Dermis blood vessel endothelial cell (primary cell): Measurements from ENCODE around the gene ZNF467. TPM values are rescaled to one million over a fixed set of nuclear protein-coding genes. Genes with fewer than 3 reads are reported as not detected.

ENCODE experiments used
- DNase-seq: peaks from one replicate; pipeline ENCODE4 v3.0.0; 2010
- total RNA-seq: library from RNA; depleted of rRNA; stranded (reverse); fragments of >200 nt; gene quantifications from 2 replicates; pipeline ENCODE4 v1.2.3, GENCODE V29; 2014

Gene ZNF467
- total RNA-seq, 1 donor from 2014 or later: 4.8 TPM

DNA sequence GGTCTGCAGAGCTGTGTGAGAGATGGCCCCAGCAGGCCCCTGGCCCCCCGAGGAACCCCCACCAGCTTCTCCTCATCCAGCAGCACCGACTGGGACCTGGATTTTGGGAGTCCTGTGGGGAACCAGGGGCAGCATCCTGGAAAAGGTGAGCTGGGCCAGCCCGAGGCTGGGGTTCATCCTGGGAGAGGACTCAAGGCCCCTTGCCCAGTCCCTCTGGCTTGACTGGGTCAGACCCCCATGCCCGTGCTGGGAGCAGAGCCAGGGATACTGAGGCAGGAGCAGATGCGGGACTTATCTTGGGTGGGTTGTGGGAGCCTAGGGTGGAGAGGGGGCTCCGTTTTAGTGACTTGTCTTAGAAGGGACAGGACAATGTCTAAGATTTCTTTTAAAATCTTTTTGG, 47.5 kb downstream of the ZNF467 start:
- DNase-seq: no peak

DNA sequence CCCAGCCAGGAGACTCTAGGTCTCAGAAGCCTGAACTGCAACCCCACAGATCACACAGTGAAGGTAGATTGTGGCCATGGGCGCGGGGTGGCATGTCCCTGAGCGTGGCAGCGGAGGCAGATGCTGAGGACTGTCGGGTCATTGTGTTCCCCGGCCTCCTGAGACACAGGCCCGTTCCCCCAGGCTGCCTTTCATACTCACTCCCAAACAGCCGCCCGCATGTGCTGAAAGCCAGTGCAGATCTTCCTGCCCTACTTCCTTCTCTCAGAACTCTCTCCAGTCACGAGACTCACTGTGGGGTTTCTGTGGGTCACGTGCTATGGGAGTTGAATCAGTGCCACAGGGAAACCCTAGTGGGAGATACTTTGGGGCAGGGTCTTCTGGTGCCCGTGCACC, 48.0 kb downstream of the ZNF467 start:
- DNase-seq: no peak

DNA sequence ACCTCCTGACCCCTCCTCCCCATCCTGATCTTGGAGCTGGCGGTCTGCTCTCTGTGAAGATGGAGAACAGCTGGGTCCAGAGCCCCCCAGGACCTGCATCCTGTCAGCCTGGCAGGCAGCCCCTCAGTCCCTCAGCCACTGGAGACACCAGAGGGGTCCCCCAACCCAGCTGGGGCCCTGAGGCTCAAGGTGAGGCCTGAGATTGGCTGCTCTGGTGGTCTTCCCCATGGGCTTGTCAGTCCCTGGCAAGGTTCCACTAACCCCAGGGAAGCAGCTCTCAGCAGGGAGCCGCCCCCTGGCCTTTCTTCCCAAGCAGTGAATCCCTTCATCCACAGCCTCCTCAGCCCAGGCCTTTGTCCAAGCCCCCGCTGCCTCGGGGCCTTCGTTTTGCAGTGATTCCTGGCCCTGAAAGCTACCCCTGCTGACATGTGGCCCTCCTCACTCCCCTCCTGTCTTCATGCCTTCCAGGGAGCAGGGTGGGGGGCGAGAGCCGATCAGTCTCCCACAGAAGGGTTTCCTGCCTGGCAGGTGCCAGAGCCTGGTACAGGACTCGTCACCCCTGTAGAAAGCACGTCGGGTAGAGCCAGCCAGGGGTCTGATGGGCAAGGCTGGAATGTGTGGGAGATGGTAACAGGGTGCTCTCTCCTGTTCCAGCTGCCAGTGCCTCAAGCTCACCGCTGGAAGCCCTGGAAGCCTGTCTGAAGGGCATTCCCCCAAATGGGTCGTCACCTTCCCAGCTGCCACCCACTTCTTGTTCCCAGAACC, 48.5 kb downstream of the ZNF467 start:
- no peak for DNase-seq

DNA sequence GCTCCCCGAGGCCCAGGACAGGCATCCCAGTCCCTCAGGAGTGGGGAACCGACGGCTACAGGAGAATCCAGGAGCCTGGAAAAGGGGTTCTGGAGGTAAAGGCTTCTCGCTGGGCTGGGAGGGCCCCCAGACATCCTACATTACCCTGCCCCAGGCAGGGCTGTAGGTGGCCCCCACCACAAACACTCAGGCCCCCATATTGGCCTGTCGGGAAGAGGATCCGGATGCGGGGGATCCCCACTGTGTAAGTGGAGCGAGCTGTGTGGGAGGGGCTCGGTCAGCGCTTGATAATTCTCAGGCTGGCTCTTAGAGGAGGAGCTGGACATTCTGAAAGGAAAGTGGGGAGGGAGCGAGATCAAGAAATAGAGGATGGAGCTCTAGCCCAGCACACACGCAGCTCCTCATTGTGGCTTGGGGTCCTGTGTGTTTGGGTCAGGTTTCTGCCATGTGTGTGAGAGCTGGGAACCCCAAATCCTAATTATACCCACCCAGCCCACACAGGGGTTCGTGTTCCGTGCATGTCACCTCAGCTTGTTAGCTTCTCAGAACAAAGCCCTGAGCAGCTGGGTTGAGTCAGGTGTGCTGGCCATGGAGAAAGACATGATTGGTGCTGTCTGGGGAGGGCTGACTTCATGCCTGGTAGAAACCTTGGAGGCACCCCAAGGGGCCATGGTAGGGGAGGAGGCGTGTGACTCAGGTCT, 49.4 kb downstream of the ZNF467 start:
- no peak for DNase-seq

DNA sequence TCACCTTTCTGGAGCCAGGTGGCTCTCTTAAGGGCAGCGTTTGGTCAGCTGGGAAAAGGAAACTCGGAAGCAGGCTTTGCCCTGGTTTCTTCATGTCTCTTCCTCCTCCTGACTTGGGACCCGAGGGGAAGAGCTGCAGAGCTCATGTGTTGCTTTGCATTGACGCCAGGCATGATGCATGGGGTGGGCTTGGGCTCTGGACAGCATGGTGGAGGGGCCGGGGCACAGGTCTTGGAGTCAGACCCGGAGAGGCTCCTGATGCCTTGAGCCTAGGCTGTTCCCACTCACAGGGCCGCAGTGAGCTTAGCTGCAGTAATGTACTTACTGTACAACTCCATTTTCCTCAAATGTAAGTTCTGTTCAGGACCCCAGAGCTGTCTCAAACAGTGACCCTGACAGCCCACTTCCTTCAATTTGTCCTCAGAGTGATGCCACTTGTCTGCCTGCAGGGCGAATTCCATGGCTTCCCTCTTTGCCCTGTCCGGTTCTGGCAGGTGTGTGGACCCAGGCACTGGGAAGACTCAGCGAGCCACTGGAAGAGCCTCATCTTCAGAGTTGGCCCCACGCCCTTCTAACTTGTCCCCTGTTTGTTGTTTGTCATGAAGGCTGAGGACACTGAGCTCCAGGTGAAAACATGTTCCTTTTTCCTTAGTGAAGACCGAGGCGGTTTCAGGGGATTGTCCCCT, 50.2 kb downstream of the ZNF467 start:
- DNase-seq: no peak

DNA sequence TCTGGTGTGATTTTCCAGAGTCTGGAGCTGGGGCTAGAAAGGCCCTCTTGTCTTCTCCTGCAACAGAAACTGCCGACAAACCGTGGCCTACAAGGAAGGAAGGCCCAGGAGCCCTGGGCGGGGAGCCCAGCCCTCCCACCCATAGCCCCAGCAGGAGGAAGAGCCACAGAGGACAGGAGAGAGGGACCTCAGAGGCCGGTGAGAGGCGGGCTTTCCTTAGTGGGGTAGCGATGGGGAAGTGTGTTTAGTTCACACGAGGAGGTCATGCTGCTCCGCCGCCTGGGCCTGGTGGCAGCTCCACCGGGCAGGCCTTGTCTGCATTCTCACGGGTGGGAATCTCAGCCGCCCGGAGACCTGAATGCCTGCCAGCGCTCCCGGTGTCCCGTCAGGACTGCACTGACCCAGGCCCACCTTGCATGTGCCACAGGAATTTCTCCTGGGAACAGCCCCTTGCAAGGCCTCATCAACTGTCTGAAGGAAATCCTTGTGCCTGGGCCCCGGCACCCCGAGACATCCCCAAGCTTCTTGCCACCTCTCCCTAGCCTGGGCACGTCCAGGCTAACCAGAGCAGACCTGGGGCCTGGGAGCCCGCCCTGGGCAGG, 50.9 kb downstream of the ZNF467 start:
- DNase-seq: no peak

DNA sequence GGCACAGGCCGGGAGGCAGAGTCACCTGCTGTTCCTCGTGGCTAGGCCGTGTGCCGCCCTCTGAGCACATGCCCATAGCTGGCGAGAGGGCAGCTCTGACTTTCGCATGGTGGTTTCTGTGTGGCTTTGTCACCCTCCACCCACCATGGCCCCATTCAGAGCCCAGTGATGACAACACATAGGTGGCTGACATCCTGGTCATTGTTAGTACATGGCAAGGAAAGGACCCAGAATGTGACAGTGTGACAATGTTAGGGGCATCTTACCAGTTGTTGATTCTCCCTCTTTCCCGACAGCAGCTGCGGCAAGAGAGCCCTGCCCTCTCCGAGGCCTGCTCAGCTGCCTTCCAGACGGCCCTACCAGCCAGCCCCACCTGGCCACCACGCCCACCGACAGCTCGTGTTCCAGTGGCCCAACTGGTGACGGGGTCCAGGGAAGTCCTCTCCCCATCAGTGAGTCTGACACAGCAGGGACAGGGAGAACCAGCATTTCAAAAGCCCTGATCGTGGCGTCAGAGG, 52.2 kb downstream of the ZNF467 start:
- no peak for DNase-seq

DNA sequence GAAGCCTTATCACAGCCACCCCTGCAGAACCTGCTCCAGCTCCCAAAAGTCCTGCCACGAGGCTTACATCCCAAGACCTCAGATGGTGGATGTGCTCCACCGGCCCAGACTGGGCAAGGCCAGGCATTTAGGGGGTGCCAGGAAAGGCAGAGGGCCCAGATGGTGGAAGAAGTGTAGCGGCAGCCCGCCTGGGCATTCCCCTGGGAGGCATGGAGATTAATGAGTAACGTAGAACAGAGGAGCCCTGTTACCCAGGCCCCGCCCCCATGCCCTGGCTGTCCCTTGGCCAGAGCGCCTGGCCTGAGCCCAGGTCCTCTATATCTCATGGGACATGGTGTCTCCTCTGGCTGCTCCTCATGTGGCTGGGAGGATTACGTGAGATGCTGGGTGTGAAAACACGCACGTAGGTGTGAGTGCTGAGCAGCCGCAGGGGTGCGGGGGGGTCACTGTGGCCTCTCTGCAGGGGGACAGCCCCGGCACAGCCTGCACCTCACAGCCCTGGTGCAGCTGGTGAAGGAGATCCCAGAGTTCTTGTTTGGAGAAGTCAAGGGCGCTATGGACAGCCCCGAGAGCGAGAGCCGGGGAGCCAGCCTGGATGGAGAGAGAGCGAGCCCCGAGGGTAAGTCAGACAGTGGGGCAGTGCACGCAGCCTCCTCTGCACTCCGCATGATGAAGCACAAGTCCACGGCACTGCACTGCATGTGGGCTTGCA, 52.9 kb downstream of the ZNF467 start:
- DNase-seq: no peak

DNA sequence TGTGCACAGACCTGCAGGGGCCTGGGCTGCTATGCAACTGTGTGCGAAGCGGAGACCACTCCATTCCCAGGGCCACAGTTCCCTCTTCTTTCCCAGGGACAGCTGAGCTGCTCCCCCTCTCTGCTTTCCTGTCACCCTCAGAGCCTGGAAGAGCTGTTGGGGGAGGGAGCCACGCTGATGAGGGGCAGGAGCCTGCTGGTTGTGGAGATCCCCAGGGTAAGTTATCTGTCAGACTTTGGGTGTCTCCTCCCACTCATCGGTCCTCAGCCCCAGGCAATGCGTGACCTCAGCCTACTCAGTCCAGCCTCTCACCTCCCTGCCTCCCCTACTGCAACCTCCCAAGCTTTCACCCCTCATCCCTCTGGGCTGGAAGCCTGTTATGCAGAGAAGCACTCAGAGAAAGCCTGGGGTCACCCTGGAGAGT, 53.5 kb downstream of the ZNF467 start:
- no peak for DNase-seq

DNA sequence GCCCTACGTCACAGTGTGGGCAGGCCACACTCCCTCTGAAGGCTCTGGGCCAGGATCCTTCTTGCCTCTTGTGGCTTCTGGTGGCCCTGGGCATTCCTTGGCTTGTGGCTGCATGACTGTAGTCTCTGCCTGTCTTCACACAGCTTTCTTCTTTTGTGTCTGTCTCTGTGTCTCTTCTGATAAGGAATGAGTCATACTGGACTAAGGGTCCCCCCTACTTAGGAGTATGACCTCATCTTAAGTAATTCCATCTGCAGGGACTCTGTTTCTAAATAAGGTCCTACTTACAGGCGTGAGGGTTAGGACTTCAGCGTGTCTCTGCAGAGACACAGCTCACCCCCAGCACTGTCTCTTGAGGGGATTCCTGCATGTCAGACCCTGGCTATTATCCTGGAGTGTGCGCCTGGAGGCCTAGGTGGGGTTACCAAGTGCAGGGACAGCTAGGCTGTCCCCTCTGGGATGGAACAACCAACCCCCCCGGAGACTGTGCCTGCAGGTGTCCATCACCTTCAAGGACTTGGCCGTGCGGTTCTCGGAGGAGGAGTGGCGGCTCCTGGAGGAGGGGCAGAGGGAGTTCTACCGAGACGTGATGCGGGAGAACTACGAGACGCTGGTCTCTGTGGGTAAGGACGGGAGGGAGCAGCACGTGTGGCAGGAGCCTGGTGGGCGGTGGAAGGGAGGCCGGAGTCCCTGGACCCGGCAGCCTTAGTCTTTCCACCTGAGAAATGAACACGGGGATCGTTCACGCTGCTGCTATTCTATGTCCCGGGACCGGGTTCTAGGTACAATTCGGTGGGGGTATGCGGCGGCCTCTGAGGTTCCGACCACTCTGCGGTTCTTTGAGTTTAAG, 54.1 kb downstream of the ZNF467 start:
- DNase-seq: peak; percentile 24

DNA sequence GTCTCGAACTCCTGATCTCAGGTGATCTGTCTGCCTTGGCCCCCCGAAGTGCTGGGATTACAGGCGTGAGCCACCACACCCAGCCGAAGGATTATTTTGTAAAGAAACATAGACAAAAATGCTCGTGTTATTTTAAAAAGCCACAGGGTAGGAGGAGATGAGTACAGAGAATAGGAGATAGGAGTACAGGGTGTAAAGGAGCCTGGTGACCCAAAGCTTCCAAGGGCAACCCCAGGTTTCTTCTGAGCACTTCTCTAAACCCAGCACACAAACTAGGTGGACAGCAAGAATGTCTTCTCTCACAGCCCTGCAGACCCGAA, 54.7 kb downstream of the ZNF467 start:
- no peak for DNase-seq

DNA sequence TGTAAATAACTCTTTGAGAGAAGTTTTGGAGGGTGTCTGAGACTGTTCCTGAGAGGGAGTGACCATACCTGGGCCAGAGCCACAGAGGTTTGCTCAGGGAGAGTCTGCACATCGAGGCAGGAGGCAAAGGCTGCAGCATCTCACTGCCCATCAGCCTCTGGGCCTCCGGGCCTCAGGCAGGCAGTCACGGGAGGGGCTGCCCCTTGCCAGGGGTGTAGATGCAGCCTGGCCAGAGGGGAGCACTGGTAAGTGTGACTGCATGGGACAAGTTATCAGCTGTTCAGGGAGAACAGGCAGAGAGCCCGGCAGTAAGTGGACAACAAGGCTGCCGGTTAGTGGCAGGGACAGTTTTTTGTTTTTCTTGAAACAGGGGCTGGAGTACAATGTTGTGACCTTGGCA, 55.9 kb downstream of the ZNF467 start:
- DNase-seq: no peak

DNA sequence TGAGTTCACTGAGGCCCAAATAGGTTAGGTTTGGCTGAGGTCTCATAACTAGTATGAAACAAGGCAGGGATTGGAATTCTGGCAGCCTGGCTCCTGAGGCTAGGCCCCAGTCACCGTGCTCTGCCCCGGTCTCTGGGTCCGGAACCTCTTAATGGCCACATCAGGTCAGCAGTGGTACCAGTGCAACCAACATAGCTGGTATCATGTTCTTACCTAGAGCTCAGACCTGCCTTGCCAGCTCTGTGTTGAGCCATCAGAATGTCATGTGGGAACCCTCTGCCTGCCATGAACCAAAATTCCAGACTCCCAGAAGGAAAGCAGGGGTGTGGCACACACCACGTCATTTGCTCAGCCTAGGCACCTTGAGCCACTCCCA, 56.5 kb downstream of the ZNF467 start:
- no peak for DNase-seq

DNA sequence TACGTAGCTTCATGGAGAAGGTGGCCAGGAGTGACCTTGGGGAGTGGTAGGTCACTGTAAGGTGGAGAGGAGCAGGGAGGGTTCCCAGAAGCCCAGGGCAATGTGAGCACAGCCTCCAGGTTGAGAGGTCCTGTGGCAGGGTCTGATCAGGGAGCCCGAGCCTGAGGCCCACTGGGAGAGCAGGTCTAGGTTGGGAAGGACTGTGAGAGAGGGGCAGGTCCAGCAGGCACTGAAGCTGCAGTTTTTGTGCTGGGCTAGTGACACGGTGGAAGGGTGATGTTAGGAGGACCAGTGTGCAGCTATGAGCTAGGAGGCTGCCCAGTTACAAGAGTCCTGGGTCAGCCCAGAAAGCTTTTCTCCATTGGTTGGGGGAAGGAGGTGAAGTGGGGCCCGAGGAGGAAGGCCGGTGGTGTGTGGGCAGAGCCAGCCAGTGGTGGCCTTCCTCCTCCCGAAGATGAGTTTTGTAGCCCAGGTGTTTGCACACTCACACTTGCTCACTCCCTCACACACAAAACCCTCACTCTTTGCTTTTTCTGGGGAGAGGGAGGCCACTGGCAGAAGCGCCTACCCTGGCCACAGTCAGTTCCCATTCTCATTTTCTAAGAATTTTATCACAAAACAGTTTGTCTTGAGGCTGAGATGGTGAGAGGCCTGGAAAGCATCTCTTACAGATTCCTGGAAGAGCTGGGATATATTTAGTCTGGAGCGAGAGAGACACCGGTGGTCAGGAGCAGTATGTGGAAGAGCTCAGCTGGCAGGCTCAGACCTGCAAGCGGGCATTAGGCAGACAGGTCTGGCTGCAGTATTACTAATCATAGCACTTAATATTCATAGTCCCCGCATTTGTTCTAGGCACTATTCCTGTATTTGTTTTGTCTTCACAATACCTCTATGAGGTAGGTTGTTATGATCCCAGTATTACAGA, 57.1 kb downstream of the ZNF467 start:
- DNase-seq: no peak

DNA sequence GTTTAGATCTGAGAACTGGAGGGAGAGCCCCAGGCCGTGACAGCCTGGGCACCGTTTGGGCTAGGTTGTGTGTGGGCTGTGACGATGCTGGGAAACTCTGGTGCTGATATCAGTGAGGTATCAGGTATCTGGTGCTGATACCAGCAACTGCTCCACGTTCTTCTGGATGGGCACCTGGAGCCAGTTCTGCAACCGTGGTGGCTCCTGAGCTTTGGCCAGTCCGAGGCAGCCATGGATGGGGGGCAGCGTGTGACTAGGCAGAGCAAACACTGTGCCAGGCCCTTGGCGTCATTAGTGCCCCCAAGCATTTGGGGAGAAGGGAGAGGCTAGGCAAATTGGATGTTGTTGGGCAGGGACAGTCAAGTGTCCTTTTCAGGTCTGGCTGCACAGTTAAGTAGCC, 57.9 kb downstream of the ZNF467 start:
- DNase-seq: no peak

DNA sequence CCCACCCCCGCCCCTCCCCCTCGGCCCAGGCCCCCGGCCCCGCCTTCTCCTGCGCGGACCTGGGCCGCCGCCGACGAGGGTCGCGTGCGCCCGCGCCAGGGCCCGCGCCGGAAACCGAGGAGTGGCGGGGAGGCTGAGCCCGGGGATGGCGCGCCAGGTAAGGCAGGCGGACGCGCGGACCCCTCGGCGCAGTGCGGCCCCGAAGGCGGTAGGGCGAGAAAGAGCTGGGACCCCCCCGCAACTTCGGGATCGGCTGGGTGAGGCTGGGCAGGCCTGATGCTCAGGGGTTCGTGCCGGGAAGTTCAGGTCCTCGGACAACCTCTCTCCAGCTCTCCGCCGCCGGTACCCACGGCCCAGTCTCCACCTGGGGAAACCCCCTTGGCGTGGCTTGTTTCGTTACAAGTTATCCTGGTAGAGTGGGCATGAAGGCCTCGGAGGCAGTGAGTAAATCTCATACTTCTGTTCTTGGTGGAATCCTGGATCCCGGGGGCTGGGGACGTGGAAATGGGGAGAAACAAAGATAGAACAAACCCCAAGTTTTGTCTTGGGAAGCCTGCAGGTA, 58.4 kb downstream of the ZNF467 start:
- no peak for DNase-seq
